Psoas muscle (tissue), 8 donors: ENCODE data around the gene LSMEM2. TPM values are rescaled to one million over a fixed set of nuclear protein-coding genes. Genes with fewer than 3 reads are reported as not detected.
A peak's percentile ranks its signal among the peaks of the same experiment; 100 is the strongest.

Experiments used
- ATAC-seq, 4 donors: fragments of 200-7000 bp; cut with Tn5 transposase; one replicate each; pipeline ENCODE4 v1.9.1; 2020; ENCODE audit warnings: moderate library complexity in 3 of 4, mild to moderate bottlenecking in 2 of 4
- DNase-seq, 2 donors: peaks; one replicate each; pipeline ENCODE4 v3.0.0-alpha.2; 2020
- H3K27ac ChIP-seq: fragments of 200-600 bp; one replicate; pipeline ENCODE4 v1.8.0; 2022
- H3K27me3 ChIP-seq, 3 donors: fragments of 200-600 bp in 1 of 3; one replicate each; pipeline versions ENCODE4 v1.6.1 to v1.8.0; 2013 to 2022; ENCODE audit warnings: low read length in 2 of 3, mild to moderate bottlenecking in 2 of 3, moderate library complexity in 1 of 3; ENCODE audit not compliant: insufficient read depth in 3 of 3
- H3K36me3 ChIP-seq, 2 donors: fragments of 200-600 bp in 1 of 2; one replicate each; pipeline versions ENCODE4 v1.6.1 to v1.8.0; 2013 to 2022; ENCODE audit warnings: low read depth in 1 of 2, mild to moderate bottlenecking in 1 of 2, moderate library complexity in 1 of 2; ENCODE audit not compliant: insufficient read depth in 1 of 2
- H3K4me1 ChIP-seq: fragments of 200-600 bp; one replicate; pipeline ENCODE4 v1.8.0; 2022
- H3K4me3 ChIP-seq: fragments of 200-600 bp; one replicate; pipeline ENCODE4 v1.8.0; 2022; ENCODE audit warnings: mild to moderate bottlenecking
- H3K9me3 ChIP-seq: fragments of 200-600 bp; one replicate; pipeline ENCODE4 v1.8.0; 2022
- CTCF ChIP-seq: fragments of 200-600 bp; IDR thresholded peaks from one replicate; pipeline ENCODE4 v1.8.0; 2022; ENCODE audit warnings: antibody characterized with exemption
- WGBS, 3 donors: extraction: QIAGEN DNeasy Blood & Tissue Kit; methylation state at CpG; one replicate each; pipeline versions ENCODE4 v1.1.6 to v1.1.7; 2013; 5-methylcytosine and 5-hydroxymethylcytosine counted together
- intact Hi-C, 2 donors: fragments of 100-400 bp; cut with DNase I; formaldehyde crosslinking; loops; one replicate each; pipeline versions ENCODE4 v1.11.0 to v1.14.2; 2022
- polyA plus RNA-seq, 3 donors: library from polyadenylated mRNA; stranded (reverse); fragments of 200-250 nt; gene quantifications; one replicate each; pipeline ENCODE4 v1.2.3, GENCODE V29; 2013
- total RNA-seq, 4 donors: library from RNA; stranded (reverse); fragmentation: NEBNext Ultra II Directional in 2 of 4; extraction: Animal tissue kit (Norgen Biotek cat#: 25700) in 2 of 4; gene quantifications; one replicate each; pipeline versions ENCODE4 v1.2.1 to v1.2.4, GENCODE V29; 2021 to 2023
- donor health status: healthy with polysubstance abuse.
- donor health status: DM: no; HTN: no; CAD: no; lungs with moderate emphysema.
- donor health status: Bipolar disorder and iron deficiency.
- donor health status: healthy.
- donor health status: DM: yes; HTN: yes; CAD: no.
- donor health status: DM: no; HTN: no; CAD: no.
- donor health status: DM: no; HTN: no; CAD: no.
- donor health status: DM: yes; HTN: yes; CAD: no.

The LSMEM2 gene
- total and polyA plus RNA-seq, 7 donors, result 0.61 to 13.1 (median 1.1) TPM

GRCh38 chr3:50326182-50326541, 47.3 kb downstream of the LSMEM2 start:
- intact Hi-C loops, result loop anchor here in 1 of 2 donors (5.0 kb wide), 1 partner anchor 64 kb away; no protein-coding TSS in a partner anchor
- no peak for TF ChIP-seq CTCF
- DNase-seq (peak in 1 of 2 donors; percentile 7), ATAC-seq (no peak)
- H3K4me3 ChIP-seq, result no peak overlapping the region
- H3K27ac ChIP-seq, result no peak overlapping the region
- peaks cover 0 to 46% of the 10 kb centered on the region in 2 donors for H3K36me3 ChIP-seq
- no peaks in the 10 kb centered on the region for H3K9me3 ChIP-seq
- peaks cover 31% of the 10 kb centered on the region for H3K4me1 ChIP-seq
- H3K27me3 ChIP-seq, result no peaks in the 10 kb centered on the region
- 88 to 93% (median 89%) methylated on average over 8 of the region's 8 CpGs for WGBS, 3 donors

- DNase-seq, result peak in 1 of 2 donors; percentile 10
- Histone ChIP-seq H3K4me1 (peaks cover 29% of the 10 kb centered on the region), H3K27ac (peak overlapping the region; percentile 95), H3K4me3 (peak overlapping the region; percentile 100), H3K9me3 (no peaks in the 10 kb centered on the region), H3K36me3 (peaks cover 3 to 55% of the 10 kb centered on the region in 2 donors), H3K27me3 (no peaks in the 10 kb centered on the region)
- no peak for TF ChIP-seq CTCF
- whole genome bisulfite sequencing, 3 donors, result 52 to 63% (median 56%) methylated on average over 4 of the region's 4 CpGs
- ATAC-seq, result no peak
- intact Hi-C loops, result loop anchor here in 1 of 2 donors (5.0 kb wide), 1 partner anchor 65 kb away; no protein-coding TSS in a partner anchor
Observed at GRCh38 chr3:50327129-50327528, 48.2 kb downstream of the LSMEM2 start.

DNA sequence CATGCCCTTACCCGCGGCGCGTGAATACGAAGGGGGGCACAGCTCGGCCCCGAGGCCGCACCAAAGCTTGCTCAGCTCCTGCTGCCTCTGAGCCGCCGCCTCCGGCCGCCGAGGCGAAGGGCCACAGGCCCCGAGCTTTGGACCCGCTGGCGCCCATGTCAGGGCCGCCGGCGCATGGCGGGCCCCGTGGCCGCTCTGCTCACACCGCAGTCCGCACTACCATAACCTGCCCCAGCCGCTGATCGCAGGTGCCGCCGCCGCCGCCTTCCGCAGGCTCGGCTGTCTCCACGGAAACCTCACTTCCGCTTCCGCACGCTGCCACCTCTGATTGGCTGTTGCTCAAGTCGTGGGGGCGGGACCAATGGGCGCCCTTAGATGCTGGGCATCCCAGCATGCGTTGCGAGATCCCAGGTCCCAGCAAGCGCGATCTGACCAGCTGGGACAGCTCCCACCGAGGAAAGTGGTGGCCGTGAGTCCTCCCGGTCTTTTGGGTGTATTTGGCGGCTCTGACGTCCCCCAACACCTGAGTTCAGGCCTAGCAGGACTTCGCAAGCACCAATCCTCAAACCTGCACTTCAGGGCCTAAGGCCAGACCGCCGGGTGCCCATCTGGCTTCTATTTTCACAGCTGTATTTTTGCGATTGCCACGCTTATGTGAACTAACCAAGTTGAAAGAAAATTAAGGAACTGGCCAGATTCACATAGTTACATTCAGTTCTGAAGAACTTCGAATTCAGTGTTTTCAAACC, 49.2 kb downstream of the LSMEM2 start, which contains the start of gene TUSC2:
TUSC2 (minus strand) TSS at position 281 of the 749 bp plus-strand sequence; CDS start at position 157, 124 bp downstream.
- DNase-seq (peak; percentile 98), ATAC-seq (peak; percentile 92 to 94 (median 93))
- 1 to 2% (median 1%) methylated on average over 34 to 55 of the region's 55 CpGs for WGBS, 3 donors
- H3K27ac ChIP-seq, result peak within 1 kb of the TSS; percentile 95
- H3K4me3 ChIP-seq, result peak within 1 kb of the TSS; percentile 100
- H3K36me3 ChIP-seq, result peaks cover 3 to 60% of the 10 kb centered on the region in 2 donors
- no peaks in the 10 kb centered on the region for H3K27me3 ChIP-seq
- no peaks in the 10 kb centered on the region for H3K9me3 ChIP-seq
- intact Hi-C loops, result loop anchor here in 1 of 2 donors (2.0 to 5.0 kb wide), 2 partner anchors 66 to 133 kb away; no protein-coding TSS in a partner anchor
- no peak for TF ChIP-seq CTCF
- H3K4me1 ChIP-seq, result peaks cover 31% of the 10 kb centered on the region

DNA sequence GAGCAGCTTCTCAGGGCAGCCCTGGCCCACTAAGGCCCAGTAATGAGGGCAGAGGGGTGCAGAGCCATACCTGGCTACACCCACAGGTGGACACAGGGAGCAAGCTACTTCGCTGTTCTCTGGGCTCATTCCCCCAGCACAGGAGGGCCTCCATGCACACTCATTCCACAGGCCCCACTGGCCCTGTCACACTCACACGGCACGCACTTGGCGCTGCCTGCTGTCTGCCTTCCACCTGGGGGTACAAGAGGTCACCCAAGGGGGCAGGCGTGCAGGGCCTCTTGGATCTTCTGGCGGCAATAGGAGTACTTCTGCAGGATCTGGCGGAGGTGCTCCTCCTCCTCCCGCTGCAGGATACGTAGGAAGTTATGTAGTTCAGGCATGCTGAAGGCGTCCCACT, 51.4 kb downstream of the LSMEM2 start:
- Histone ChIP-seq H3K9me3 (no peaks in the 10 kb centered on the region), H3K27ac (no peak overlapping the region), H3K4me1 (peaks cover 36% of the 10 kb centered on the region), H3K4me3 (no peak overlapping the region), H3K27me3 (no peaks in the 10 kb centered on the region), H3K36me3 (peaks cover 3 to 55% of the 10 kb centered on the region in 2 donors)
- ATAC-seq (no peak), DNase-seq (peak in 1 of 2 donors; percentile 54)
- intact Hi-C loops, result no loop called here
- 88 to 91% (median 89%) methylated on average over 10 of the region's 10 CpGs for WGBS, 3 donors
- TF ChIP-seq CTCF, result no peak
